GDM1 (cell line): Measurements from ENCODE around the gene CELF6.

Experiments used
- DNase-seq: peaks from one replicate; lab custom pipeline; 2025; lab: John Stamatoyannopoulos, UW

CELF6 gene

GRCh38 chr15:72271895-72272212 is 48.1 kb downstream of the CELF6 start:
- no peak for DNase-seq

GRCh38 chr15:72271221-72271620 is 48.7 kb downstream of the CELF6 start:
- DNase-seq, result no peak

- DNase-seq, result no peak
These were observed 50.2 kb downstream of the CELF6 start for GRCh38 chr15:72269739-72270138.

- no peak for DNase-seq
These were observed 54.9 kb downstream of the CELF6 start for GRCh38 chr15:72265031-72265430.

GRCh38 chr15:72252663-72253299 is 67.2 kb downstream of the CELF6 start:
- no peak for DNase-seq

GRCh38 chr15:72249142-72249810 is 70.7 kb downstream of the CELF6 start:
- DNase-seq, result no peak

GRCh38 chr15:72248514-72248913 is 71.4 kb downstream of the CELF6 start:
- no peak for DNase-seq

- DNase-seq, result no peak
These were observed 77.1 kb downstream of the CELF6 start for GRCh38 chr15:72242775-72243370.

GRCh38 chr15:72239652-72240051 is 80.3 kb downstream of the CELF6 start:
- no peak for DNase-seq

GRCh38 chr15:72238586-72238985 is 81.4 kb downstream of the CELF6 start:
- DNase-seq, result no peak

GRCh38 chr15:72237853-72238224 is 82.1 kb downstream of the CELF6 start:
- DNase-seq, result no peak

- peak; percentile 90 for DNase-seq
These were observed 82.7 kb downstream of the CELF6 start for GRCh38 chr15:72237029-72237852.

GRCh38 chr15:72236381-72237003 is 83.5 kb downstream of the CELF6 start:
- no peak for DNase-seq

GRCh38 chr15:72235298-72235697 is 84.7 kb downstream of the CELF6 start:
- no peak for DNase-seq
